Neural crest cell (in vitro differentiated cells): ENCODE measurements around the gene ZFX. TPM values are rescaled to one million over a fixed set of nuclear protein-coding genes. Genes with fewer than 3 reads are reported as not detected.

Experiments
- DNase-seq: peaks from one replicate; pipeline ENCODE4 v3.0.0; 2021; ENCODE audit warnings: low read depth, mixed read lengths, low spot score
- H3K27ac Mint-ChIP-seq: one replicate; pipeline ENCODE4 v1.8.0; 2021; ENCODE audit warnings: mild to moderate bottlenecking, mixed read lengths; ENCODE audit not compliant: unreplicated experiment
- H3K27me3 Mint-ChIP-seq: 2 replicates; pipeline ENCODE4 v1.8.0; 2021; ENCODE audit warnings: low read depth, mild to moderate bottlenecking, mixed read lengths
- H3K36me3 Mint-ChIP-seq: 2 replicates; pipeline ENCODE4 v1.8.0; 2021; ENCODE audit warnings: low read depth, mild to moderate bottlenecking, mixed read lengths
- H3K4me1 Mint-ChIP-seq: 2 replicates; pipeline ENCODE4 v1.8.0; 2021; ENCODE audit warnings: mixed read lengths
- H3K4me3 Mint-ChIP-seq: one replicate; pipeline ENCODE4 v1.8.0; 2021; ENCODE audit warnings: mild to moderate bottlenecking, mixed read lengths
- H3K9me3 Mint-ChIP-seq: 2 replicates; pipeline ENCODE4 v1.8.0; 2021; ENCODE audit warnings: mixed read lengths
- CTCF ChIP-seq: fragments of 200-600 bp; sonication (generic); conservative IDR thresholded peaks from 2 replicates; pipeline ENCODE4 v1.5.0; 2021; ENCODE audit warnings: antibody characterized with exemption, mild to moderate bottlenecking
- total RNA-seq: library from RNA; stranded (reverse); gene quantifications from 2 replicates; pipeline ENCODE4 v1.2.1, GENCODE V29; 2021

ZFX gene
- total RNA-seq, 1 donor from 2014 or later: 83.6 TPM

DNA sequence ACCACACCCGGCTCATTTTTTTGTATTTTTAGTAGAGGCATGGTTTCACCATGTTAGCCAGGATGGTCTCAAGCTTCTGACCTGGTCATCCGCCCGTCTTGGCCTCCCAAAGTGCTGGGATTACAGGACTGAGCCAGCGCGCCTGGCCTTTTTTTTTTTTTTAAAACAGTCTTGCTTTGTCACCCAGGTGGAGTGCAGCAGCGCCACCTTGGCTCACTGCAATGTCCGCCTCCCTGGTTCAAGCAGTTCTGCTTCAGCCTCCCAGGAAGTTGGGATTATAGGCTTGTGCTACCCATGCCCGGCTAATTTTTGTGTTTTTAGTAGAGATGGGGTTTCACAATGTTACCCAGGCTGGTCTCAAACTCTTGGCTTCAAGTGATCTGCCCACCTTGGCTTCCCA, 28.9 kb downstream of the ZFX start:
- no peaks in the 10 kb centered on the region for H3K9me3 Mint-ChIP-seq
- peaks cover 25% of the 10 kb centered on the region for H3K36me3 Mint-ChIP-seq
- H3K4me1 Mint-ChIP-seq: no peaks in the 10 kb centered on the region
- H3K27me3 Mint-ChIP-seq: no peaks in the 10 kb centered on the region
- TF ChIP-seq CTCF: no peak
- no peak for DNase-seq
- H3K27ac Mint-ChIP-seq: no peak overlapping the region
- no peak overlapping the region for H3K4me3 Mint-ChIP-seq

DNA sequence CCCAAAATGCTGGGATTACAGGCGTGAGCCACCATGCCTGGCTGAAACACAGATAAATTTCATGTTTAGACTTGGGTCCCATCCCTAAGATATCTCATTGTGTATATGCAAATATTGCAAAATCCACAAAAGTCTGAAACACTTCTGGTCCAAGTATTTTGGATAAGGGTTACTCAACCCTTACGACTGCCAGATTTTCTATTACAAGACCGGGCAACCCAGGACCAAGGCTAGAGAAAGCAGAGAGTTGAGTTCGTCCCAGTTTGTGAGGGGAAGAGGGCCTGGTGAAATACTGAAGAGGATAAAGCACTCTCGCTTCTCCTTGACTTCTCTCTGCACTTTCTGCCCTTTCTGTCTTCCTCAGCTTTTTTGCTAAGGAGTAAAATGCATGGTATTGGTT, 34.5 kb downstream of the ZFX start:
- no peak overlapping the region for H3K27ac Mint-ChIP-seq
- H3K9me3 Mint-ChIP-seq: no peaks in the 10 kb centered on the region
- no peak for TF ChIP-seq CTCF
- peaks cover 1% of the 10 kb centered on the region for H3K4me1 Mint-ChIP-seq
- no peak for DNase-seq
- no peaks in the 10 kb centered on the region for H3K27me3 Mint-ChIP-seq
- H3K36me3 Mint-ChIP-seq: peaks cover 13% of the 10 kb centered on the region
- H3K4me3 Mint-ChIP-seq: no peak overlapping the region

GRCh38 chrX:24186483-24186882, 37.0 kb downstream of the ZFX start:
- Mint-ChIP-seq H3K27ac (no peak overlapping the region), H3K4me1 (peaks cover 4% of the 10 kb centered on the region), H3K9me3 (no peaks in the 10 kb centered on the region), H3K27me3 (no peaks in the 10 kb centered on the region), H3K36me3 (peaks cover 15% of the 10 kb centered on the region), H3K4me3 (no peak overlapping the region)
- DNase-seq: no peak
- TF ChIP-seq CTCF: no peak

- no peak for DNase-seq
- TF ChIP-seq CTCF: no peak
- peaks cover 16% of the 10 kb centered on the region for H3K36me3 Mint-ChIP-seq
- no peaks in the 10 kb centered on the region for H3K27me3 Mint-ChIP-seq
- no peak overlapping the region for H3K27ac Mint-ChIP-seq
- H3K9me3 Mint-ChIP-seq: no peaks in the 10 kb centered on the region
- H3K4me1 Mint-ChIP-seq: peaks cover 4% of the 10 kb centered on the region
- H3K4me3 Mint-ChIP-seq: no peak overlapping the region
These were observed 37.5 kb downstream of the ZFX start for GRCh38 chrX:24186986-24187385.

- Mint-ChIP-seq H3K9me3 (no peaks in the 10 kb centered on the region), H3K4me1 (peaks cover 4% of the 10 kb centered on the region), H3K36me3 (peaks cover 30% of the 10 kb centered on the region), H3K27me3 (no peaks in the 10 kb centered on the region), H3K4me3 (no peak overlapping the region), H3K27ac (no peak overlapping the region)
- TF ChIP-seq CTCF: no peak
- DNase-seq: no peak
These were observed 40.0 kb downstream of the ZFX start for GRCh38 chrX:24189490-24189889.
